GM12878 (cell line): ENCODE data around the gene ECT2. TPM values are rescaled to one million over a fixed set of nuclear protein-coding genes. Genes with fewer than 3 reads are reported as not detected.

Source experiments
- ASH2L ChIP-seq: fragments of 300-600, 200-600 bp; sonication (generic); IDR thresholded peaks from 2 replicates; pipeline ENCODE4 v1.6.1; 2017; ENCODE audit warnings: low read depth, mild to moderate bottlenecking, borderline replicate concordance
- BHLHE40 ChIP-seq, 2 experiments: fragments of 450-650 bp in 1 of 2; IDR thresholded peaks; 2 replicates each; pipeline ENCODE4 v1.6.1; 2011 to 2017; ENCODE audit warnings: low read depth in 2 of 2, borderline replicate concordance in 1 of 2, improper control_type of control experiment in 1 of 2, low read length in 1 of 2, mild to moderate bottlenecking in 1 of 2
- CBX3 ChIP-seq: fragments of 200-600 bp; sonication (generic); IDR thresholded peaks from 2 replicates; pipeline ENCODE4 v1.6.1; 2016; ENCODE audit warnings: low read depth, borderline replicate concordance
- CHD2 ChIP-seq: IDR thresholded peaks from 2 replicates; pipeline ENCODE4 v1.6.1; 2011; ENCODE audit warnings: low read depth, low read length, improper control_type of control experiment, borderline replicate concordance
- CREM ChIP-seq: IDR thresholded peaks from 2 replicates; pipeline ENCODE4 v1.6.1; 2014; ENCODE audit warnings: antibody characterized with exemption, low read depth
- EED ChIP-seq: sonication (generic); IDR thresholded peaks from 2 replicates; pipeline ENCODE4 v1.6.1; 2016; ENCODE audit warnings: antibody characterized with exemption, low read depth
- ELK1 ChIP-seq: IDR thresholded peaks from 2 replicates; pipeline ENCODE4 v1.6.1; 2012; ENCODE audit warnings: low read depth, low read length, improper control_type of control experiment
- GABPA ChIP-seq: IDR thresholded peaks from 2 replicates; pipeline ENCODE4 v1.6.1; 2014; ENCODE audit warnings: antibody characterized with exemption, low read depth, mild to moderate bottlenecking, inconsistent platforms
- HDGF ChIP-seq: fragments of 450-650 bp; IDR thresholded peaks from 2 replicates; pipeline ENCODE4 v1.6.1; 2016; ENCODE audit warnings: antibody characterized with exemption
- HSF1 ChIP-seq: fragments of 150-350 bp; IDR thresholded peaks from 2 replicates; pipeline ENCODE4 v1.6.1; 2014; ENCODE audit warnings: mild to moderate bottlenecking, low read depth, low read length
- KLF5 ChIP-seq: fragments of 450-650 bp; IDR thresholded peaks from 2 replicates; pipeline ENCODE4 v1.6.1; 2014; ENCODE audit warnings: mild to moderate bottlenecking; ENCODE audit not compliant: partially characterized antibody
- MEF2A ChIP-seq: IDR thresholded peaks from 2 replicates; pipeline ENCODE4 v1.6.1; 2011; ENCODE audit warnings: low read depth, mild to moderate bottlenecking, low read length, moderate library complexity; ENCODE audit not compliant: insufficient read depth
- MLLT1 ChIP-seq: fragments of 450-650 bp; IDR thresholded peaks from 2 replicates; pipeline ENCODE4 v1.6.1; 2016; ENCODE audit warnings: mild to moderate bottlenecking
- NR2C2 ChIP-seq: IDR thresholded peaks from 2 replicates; pipeline ENCODE4 v1.6.1; 2011; ENCODE audit warnings: borderline replicate concordance, low read depth; ENCODE audit not compliant: control insufficient read depth, insufficient read length
- PKNOX1 ChIP-seq: fragments of 450-650 bp; IDR thresholded peaks from 2 replicates; pipeline ENCODE4 v1.6.1; 2016; ENCODE audit warnings: mild to moderate bottlenecking
- RAD21 ChIP-seq: IDR thresholded peaks from 2 replicates; pipeline ENCODE4 v1.6.1; 2011; ENCODE audit warnings: mild to moderate bottlenecking, low read depth, low read length, moderate library complexity; ENCODE audit not compliant: insufficient read depth
- SIN3A ChIP-seq: IDR thresholded peaks from 2 replicates; pipeline ENCODE4 v1.6.1; 2012; ENCODE audit warnings: low read depth, low read length, improper control_type of control experiment
- TCF12 ChIP-seq: IDR thresholded peaks from 2 replicates; pipeline ENCODE4 v1.6.1; 2011; ENCODE audit warnings: low read depth, mild to moderate bottlenecking, low read length
- YY1 ChIP-seq: IDR thresholded peaks from 2 replicates; pipeline ENCODE4 v1.6.1; 2011; ENCODE audit warnings: low read depth, mild to moderate bottlenecking, low read length
- ZBTB4 ChIP-seq: fragments of 450-650 bp; formaldehyde crosslinking; IDR thresholded peaks from 2 replicates; pipeline ENCODE4 v1.4.0; 2022; ENCODE audit warnings: mild to moderate bottlenecking, moderate library complexity
- ZNF384 ChIP-seq: IDR thresholded peaks from 2 replicates; pipeline ENCODE4 v1.6.1; 2012; ENCODE audit warnings: low read depth, mild to moderate bottlenecking, low read length, improper control_type of control experiment, borderline replicate concordance
- polyA plus RNA-seq, 11 experiments: library from polyadenylated mRNA; depleted of rRNA in 4 of 11; unstranded in 6 of 11; stranded (reverse) in 5 of 11; fragments of >200 nt; fragmentation: Nextera tagmentation in 4 of 11; fragmentation: Illumina TruSeq in 1 of 11; extraction: Ambion mirVana in 4 of 11; extraction: Trizol in 1 of 11; gene quantifications; 1 replicate in 1 of 11; 2 replicates in 10 of 11; pipeline versions ENCODE4 v1.2.1 to v1.2.3, GENCODE V29; 2011 to 2016; ENCODE audit warnings: inconsistent platforms in 2 of 11, missing spikeins in 2 of 11, low read depth in 1 of 11
- total RNA-seq, 4 experiments: library from RNA; depleted of rRNA in 3 of 4; stranded (reverse); fragments of >200 nt in 3 of 4; fragmentation: Illumina TruSeq in 1 of 4; extraction: Trizol in 1 of 4; gene quantifications; 2 replicates each; pipeline versions ENCODE4 v1.2.1 to v1.2.3, GENCODE V29; 2013 to 2021

ECT2 gene
- total and polyA plus RNA-seq, 10 of the 15 experiments (the other 5 are each of a cell fraction or from before 2014, with no cell fraction given) = 21.5 to 47.8 (median 38.2) TPM

- TF ChIP-seq ZNF384 = peak; percentile 88; the same call in 1 of the 2 replicates
- no peak for TF ChIP-seq NR2C2
- peak; percentile 57; the same call in 1 of the 2 replicates for TF ChIP-seq PKNOX1
- 0 out of 2 replicates have a peak, but pooled peaks have one; percentile 32 for TF ChIP-seq MLLT1
- no peak; the same call in 1 of the 2 replicates for TF ChIP-seq HDGF
- 0 out of 4 replicates have a peak, but pooled peaks have one; percentile 31 to 44 for TF ChIP-seq BHLHE40 (IDR thresholded peaks at IDR 0.05; ENCODE audit: borderline replicate concordance in 1 of 2, low read depth in 2 of 2, low read length in 1 of 2)
- TF ChIP-seq CHD2 = peak; percentile 83; the same call in 1 of the 2 replicates
- TF ChIP-seq ZBTB4 (CRISPR knock-in tag) = no peak
- TF ChIP-seq GABPA = no peak
- TF ChIP-seq RAD21 = 0 out of 2 replicates have a peak, but pooled peaks have one; percentile 17
- no peak for TF ChIP-seq CBX3
- peak; percentile 50; the same call in 1 of the 2 replicates for TF ChIP-seq TCF12
- no peak for TF ChIP-seq MEF2A
- TF ChIP-seq EED = peak; percentile 56
- TF ChIP-seq SIN3A = peak; percentile 94
- TF ChIP-seq HSF1 = no peak
- peak; percentile 92 for TF ChIP-seq YY1
- TF ChIP-seq ELK1 = peak; percentile 54; the same call in 1 of the 2 replicates
- TF ChIP-seq ASH2L = no peak
- TF ChIP-seq CREM = peak; percentile 51; the same call in 1 of the 2 replicates
- no peak for TF ChIP-seq KLF5
These were observed at the start of gene ECT2 (continued) for GRCh38 chr3:172750368-172751174.
